H1 (cell line): Measurements from ENCODE around the gene HIVEP3. TPM values are rescaled to one million over a fixed set of nuclear protein-coding genes. Genes with fewer than 3 reads are reported as not detected.

Experiments used
- CTCF ChIA-PET: fragments of 300-600 bp; sonication (Branson Sonifier 250); formaldehyde crosslinking; loops from one replicate; lab custom pipeline; 2021; ENCODE audit not compliant: partially characterized antibody; lab: Charles Lee
- POLR2A ChIA-PET: fragments of 300-600 bp; sonication (Branson Sonifier 250); formaldehyde crosslinking; loops from one replicate; lab custom pipeline; 2021; ENCODE audit warnings: inconsistent platforms; ENCODE audit not compliant: partially characterized antibody; lab: Charles Lee
- DNase-seq, 2 experiments: peaks; one replicate each; pipeline versions ENCODE4 v3.0.0 to v3.0.0-alpha.2; 2010 to 2022; ENCODE audit warnings: low spot score in 2 of 2, low read depth in 1 of 2, mixed read lengths in 1 of 2
- FAIRE-seq: peaks from 2 replicates; lab custom pipeline; 2011; peaks lifted over from hg19 to GRCh38; lab: Jason Lieb, UNC
- H2AFZ ChIP-seq: 2 replicates; pipeline ENCODE4 v1.8.1; 2012; ENCODE audit warnings: low read length, inconsistent platforms
- H2AK5ac ChIP-seq: 2 replicates; pipeline ENCODE4 v1.6.1; 2013; ENCODE audit warnings: low read depth, low read length
- H2BK120ac ChIP-seq: replicated peaks from 2 replicates; pipeline ENCODE3; 2013; ENCODE audit warnings: low read depth, low read length, inconsistent platforms
- H2BK12ac ChIP-seq: 2 replicates; pipeline ENCODE4 v1.6.1; 2013; ENCODE audit warnings: low read depth, low read length
- H2BK15ac ChIP-seq: 2 replicates; pipeline ENCODE4 v1.6.1; 2013; ENCODE audit warnings: low read length
- H2BK20ac ChIP-seq: 2 replicates; pipeline ENCODE4 v1.6.1; 2013; ENCODE audit warnings: low read length
- H2BK5ac ChIP-seq: 2 replicates; pipeline ENCODE4 v1.6.1; 2013; ENCODE audit warnings: low read depth, low read length
- H3K14ac ChIP-seq: 2 replicates; pipeline ENCODE4 v1.6.1; 2013; ENCODE audit warnings: inconsistent platforms; ENCODE audit not compliant: insufficient read length
- H3K18ac ChIP-seq: 2 replicates; pipeline ENCODE4 v1.6.1; 2013; ENCODE audit warnings: low read length; ENCODE audit errors: extremely low read depth
- H3K23ac ChIP-seq: 2 replicates; pipeline ENCODE4 v1.6.1; 2013; ENCODE audit warnings: inconsistent platforms; ENCODE audit not compliant: insufficient read length
- H3K23me2 ChIP-seq: 2 replicates; pipeline ENCODE4 v1.6.1; 2013; ENCODE audit warnings: low read depth, low read length
- H3K27ac ChIP-seq: 2 replicates; pipeline ENCODE4 v1.6.1; 2011; ENCODE audit warnings: low read depth, low read length, inconsistent platforms
- H3K27me3 ChIP-seq, 4 experiments: replicated peaks in 1 of 4; 1 replicate in 1 of 4; 2 replicates in 3 of 4; pipeline versions ENCODE4 v1.6.1 to v1.8.1; 2011 to 2013; ENCODE audit warnings: low read length in 3 of 4, mild to moderate bottlenecking in 3 of 4, inconsistent platforms in 2 of 4, mixed read lengths in 2 of 4, moderate library complexity in 1 of 4; ENCODE audit not compliant: control insufficient read depth in 3 of 4, insufficient read depth in 3 of 4; ENCODE audit errors: extremely low read depth in 1 of 4
- H3K36me3 ChIP-seq, 4 experiments: 2 replicates each; pipeline versions ENCODE4 v1.6.1 to v1.8.1; 2011 to 2013; ENCODE audit warnings: mild to moderate bottlenecking in 4 of 4, low read length in 3 of 4, moderate library complexity in 2 of 4, control low read depth in 1 of 4, inconsistent platforms in 1 of 4; ENCODE audit not compliant: insufficient read depth in 4 of 4, control insufficient read depth in 2 of 4
- H3K4ac ChIP-seq: replicated peaks from 2 replicates; pipeline ENCODE3; 2013; ENCODE audit warnings: low read length, low read depth, mixed read lengths, inconsistent platforms; ENCODE audit not compliant: insufficient read length
- H3K4me1 ChIP-seq, 4 experiments: replicated peaks in 1 of 4; 1 replicate in 1 of 4; 2 replicates in 3 of 4; pipeline versions ENCODE4 v1.6.1 to v1.8.1; 2011 to 2013; ENCODE audit warnings: low read length in 3 of 4, inconsistent platforms in 2 of 4, mixed read lengths in 1 of 4; ENCODE audit not compliant: insufficient read depth in 4 of 4, control insufficient read depth in 3 of 4
- H3K4me2 ChIP-seq, 2 experiments: 2 replicates each; pipeline versions ENCODE4 v1.6.1 to v1.8.1; 2011 to 2013; ENCODE audit warnings: low read depth in 2 of 2, low read length in 2 of 2, control low read depth in 1 of 2, inconsistent platforms in 1 of 2, mild to moderate bottlenecking in 1 of 2; ENCODE audit not compliant: insufficient read depth in 1 of 2
- H3K4me3 ChIP-seq, 4 experiments: fragments of 200-600, 300-600 bp in 1 of 4; sonication (generic), shearing (Covaris generic), sonication (Bioruptor Twin) in 1 of 4; 2 replicates each; pipeline versions ENCODE4 v1.5.1 to v1.8.1; 2011 to 2016; ENCODE audit warnings: low read length in 4 of 4, low read depth in 3 of 4, control low read depth in 2 of 4, inconsistent platforms in 2 of 4, mild to moderate bottlenecking in 2 of 4, mixed read lengths in 1 of 4, moderate library complexity in 1 of 4; ENCODE audit not compliant: insufficient read depth in 2 of 4; ENCODE audit errors: extremely low read depth in 1 of 4
- H3K56ac ChIP-seq: replicated peaks from 2 replicates; pipeline ENCODE3; 2013; ENCODE audit warnings: low read depth, mild to moderate bottlenecking, mixed read lengths, low read length, inconsistent platforms; ENCODE audit not compliant: insufficient read length
- H3K79me1 ChIP-seq: 2 replicates; pipeline ENCODE4 v1.6.1; 2013; ENCODE audit warnings: low read depth, low read length, control low read depth
- H3K79me2 ChIP-seq, 2 experiments: 2 replicates each; pipeline versions ENCODE4 v1.6.1 to v1.8.1; 2012 to 2013; ENCODE audit warnings: low read length in 2 of 2, mild to moderate bottlenecking in 2 of 2, inconsistent platforms in 1 of 2; ENCODE audit not compliant: insufficient read depth in 2 of 2, control insufficient read depth in 1 of 2
- H3K9ac ChIP-seq, 4 experiments: replicated peaks in 1 of 4; 1 replicate in 1 of 4; 2 replicates in 3 of 4; pipeline versions ENCODE4 v1.6.1 to v1.8.1; 2011 to 2013; ENCODE audit warnings: low read depth in 3 of 4, low read length in 3 of 4, control low read depth in 2 of 4, mild to moderate bottlenecking in 2 of 4, moderate library complexity in 2 of 4, inconsistent platforms in 1 of 4; ENCODE audit errors: extremely low read depth in 1 of 4
- H3K9me3 ChIP-seq, 2 experiments: 2 replicates each; pipeline versions ENCODE4 v1.6.1 to v1.8.1; 2012 to 2013; ENCODE audit warnings: mild to moderate bottlenecking in 2 of 2, moderate library complexity in 2 of 2, control low read depth in 1 of 2, inconsistent platforms in 1 of 2, low read depth in 1 of 2, low read length in 1 of 2, mixed read lengths in 1 of 2; ENCODE audit not compliant: insufficient read depth in 2 of 2
- H4K20me1 ChIP-seq, 2 experiments: replicated peaks in 1 of 2; 2 replicates each; pipeline versions ENCODE3 to v1.8.1; 2011 to 2013; ENCODE audit warnings: inconsistent platforms in 2 of 2, low read length in 2 of 2, mild to moderate bottlenecking in 1 of 2; ENCODE audit not compliant: insufficient read depth in 2 of 2, control insufficient read depth in 1 of 2
- H4K5ac ChIP-seq: 2 replicates; pipeline ENCODE4 v1.6.1; 2013; ENCODE audit warnings: low read length, low read depth, mixed read lengths, inconsistent platforms; ENCODE audit not compliant: insufficient read length
- H4K8ac ChIP-seq: 2 replicates; pipeline ENCODE4 v1.8.0; 2013; ENCODE audit warnings: mild to moderate bottlenecking, moderate library complexity, low read length, inconsistent platforms; ENCODE audit not compliant: insufficient read depth; ENCODE audit errors: extremely low read depth
- H4K91ac ChIP-seq: replicated peaks from 2 replicates; pipeline ENCODE3; 2013; ENCODE audit warnings: low read length, mixed read lengths, inconsistent platforms; ENCODE audit not compliant: insufficient read length
- ATF3 ChIP-seq: IDR thresholded peaks from 2 replicates; pipeline ENCODE4 v1.6.1; 2011; ENCODE audit warnings: low read depth, mild to moderate bottlenecking, low read length; ENCODE audit not compliant: insufficient read depth
- BACH1 ChIP-seq: IDR thresholded peaks from 2 replicates; pipeline ENCODE4 v1.6.1; 2012; ENCODE audit warnings: low read length, improper control_type of control experiment
- BCL11A ChIP-seq, 2 experiments: IDR thresholded peaks; one replicate each; pipeline ENCODE4 v1.6.1; 2011; ENCODE audit warnings: low read depth in 2 of 2, low read length in 2 of 2, mild to moderate bottlenecking in 2 of 2
- CBX5 ChIP-seq: fragments of 300-800, 300-1000 bp; sonication (generic); IDR thresholded peaks from 2 replicates; pipeline ENCODE4 v1.7.1; 2016; ENCODE audit warnings: antibody characterized with exemption, low read length, low read depth
- CHD1 ChIP-seq: IDR thresholded peaks from 2 replicates; pipeline ENCODE4 v1.6.1; 2012; ENCODE audit warnings: low read depth, low read length, improper control_type of control experiment
- CTCF ChIP-seq, 3 experiments: IDR thresholded peaks; 1 replicate in 2 of 3; 2 replicates in 1 of 3; pipeline versions ENCODE4 v1.5.1 to v1.6.1; 2011; ENCODE audit warnings: low read length in 3 of 3, mild to moderate bottlenecking in 3 of 3, inconsistent platforms in 2 of 3, low read depth in 1 of 3, moderate library complexity in 1 of 3; ENCODE audit not compliant: insufficient read depth in 1 of 3; ENCODE audit errors: control extremely low read depth in 1 of 3
- EGR1 ChIP-seq: IDR thresholded peaks from 2 replicates; pipeline ENCODE4 v1.6.1; 2011; ENCODE audit warnings: low read depth, low read length, borderline replicate concordance
- HDAC2 ChIP-seq, 2 experiments: fragments of 300-600 bp in 1 of 2; sonication (generic) in 1 of 2; IDR thresholded peaks; 2 replicates each; pipeline ENCODE4 v1.6.1; 2011 to 2012; ENCODE audit warnings: low read depth in 2 of 2, low read length in 2 of 2, mild to moderate bottlenecking in 2 of 2, moderate library complexity in 2 of 2, borderline replicate concordance in 1 of 2, inconsistent platforms in 1 of 2
- KDM1A ChIP-seq: fragments of 200-600, 300-600 bp; sonication (generic); IDR thresholded peaks from 2 replicates; pipeline ENCODE4 v1.7.1; 2016; ENCODE audit warnings: mild to moderate bottlenecking, low read length, borderline replicate concordance
- SUZ12 ChIP-seq: fragments of 200-600 bp; sonication (generic); IDR thresholded peaks from 2 replicates; pipeline ENCODE4 v1.6.1; 2012; ENCODE audit warnings: mild to moderate bottlenecking, inconsistent platforms, low read length, moderate library complexity, mixed read lengths
- TCF12 ChIP-seq: IDR thresholded peaks from 2 replicates; pipeline ENCODE4 v1.6.1; 2011; ENCODE audit warnings: low read depth, mild to moderate bottlenecking, low read length
- WGBS, 2 experiments: shearing (Covaris generic) in 1 of 2; methylation state at CpG; one replicate each; pipeline versions ENCODE4 v1.1.6 to v1.1.7; 2013 to 2015; ENCODE audit warnings: low lambda C conversion rate in 2 of 2, mixed read lengths in 2 of 2, inconsistent platforms in 1 of 2, low coverage in 1 of 2, missing lambda C conversion rate in 1 of 2; ENCODE audit not compliant: insufficient replicate concordance in 2 of 2, insufficient coverage in 1 of 2, insufficient read length in 1 of 2; ENCODE audit errors: extremely low coverage in 1 of 2, missing lambda C conversion rate in 1 of 2; 5-methylcytosine and 5-hydroxymethylcytosine counted together
- polyA plus RNA-seq, 7 experiments: library from polyadenylated mRNA; depleted of rRNA in 3 of 7; stranded (reverse) in 5 of 7; unstranded in 2 of 7; fragments of >200 nt in 5 of 7; fragments of 200-250 nt in 2 of 7; gene quantifications; 1 replicate in 5 of 7; 2 replicates in 1 of 7; 4 replicates in 1 of 7; pipeline versions ENCODE4 v1.2.1 to v1.2.3, GENCODE V29; 2011 to 2013; ENCODE audit warnings: missing spikeins in 2 of 7, mixed read lengths in 2 of 7
- total RNA-seq: library from RNA; stranded (reverse); fragmentation: NEBNext Ultra II Directional; extraction: Animal tissue kit (Norgen Biotek cat#: 25700); gene quantifications from 2 replicates; pipeline ENCODE4 v1.2.1, GENCODE V29; 2021

The HIVEP3 gene
- total and polyA plus RNA-seq, 2 of the 8 experiments (the other 6 are each of a cell fraction or from before 2014, with no cell fraction given): 0.24 to 0.69 TPM

GRCh38 chr1:41849211-41849759, 69.4 kb downstream of the HIVEP3 start:
- no peaks in the 10 kb centered on the region for H3K23me2 ChIP-seq
- no peak overlapping the region for H3K9ac ChIP-seq
- no peak overlapping the region for H3K23ac ChIP-seq
- no peaks in the 10 kb centered on the region for H3K27me3 ChIP-seq
- CTCF ChIA-PET: no interaction called here
- no peaks in the 10 kb centered on the region for H3K79me1 ChIP-seq
- no peaks in the 10 kb centered on the region; a peak in 1 of 7 replicates for H3K4me1 ChIP-seq
- no peak overlapping the region for H3K4me3 ChIP-seq
- H2AFZ ChIP-seq: no peak overlapping the region
- POLR2A ChIA-PET: interaction anchor here (0.6 kb wide), 1 partner anchor 19 kb away, joined by 7 read pairs; no protein-coding TSS in a partner anchor
- H3K9me3 ChIP-seq: no peaks in the 10 kb centered on the region
- H3K79me2 ChIP-seq: no peaks in the 10 kb centered on the region
- H4K20me1 ChIP-seq: no peaks in the 10 kb centered on the region
- H2BK12ac ChIP-seq: no peak overlapping the region
- no peak overlapping the region for H2BK120ac ChIP-seq
- no peaks in the 10 kb centered on the region for H3K36me3 ChIP-seq
- no peak overlapping the region for H4K8ac ChIP-seq
- H3K4ac ChIP-seq: no peak overlapping the region
- no peak overlapping the region for H4K5ac ChIP-seq
- no peak overlapping the region for H2BK5ac ChIP-seq
- H2BK20ac ChIP-seq: no peak overlapping the region
- DNase-seq (no peak), FAIRE-seq (no peak)
- H3K56ac ChIP-seq: no peak overlapping the region
- no peak overlapping the region for H3K18ac ChIP-seq
- H2BK15ac ChIP-seq: no peak overlapping the region
- no peak overlapping the region for H3K14ac ChIP-seq
- no peak overlapping the region for H3K27ac ChIP-seq
- no peak overlapping the region for H2AK5ac ChIP-seq
- H4K91ac ChIP-seq: no peak overlapping the region
- WGBS, 2 experiments: 89% methylated on average over 2 of the region's 4 CpGs; no CpG with 5 or more reads in 1 of the 2 experiments
- no peak overlapping the region for H3K4me2 ChIP-seq
- TF ChIP-seq KDM1A (no peak), TCF12 (no peak), BACH1 (no peak), ATF3 (no peak), CTCF (IDR thresholded peaks at IDR 0.05; ENCODE audit: control extremely low read depth in 1 of 3, insufficient read depth in 1 of 3, low read depth in 1 of 3, low read length in 3 of 3) (no peak), EGR1 (no peak), SUZ12 (no peak), HDAC2 (IDR thresholded peaks at IDR 0.05; ENCODE audit: borderline replicate concordance in 1 of 2, low read depth in 2 of 2, low read length in 2 of 2) (no peak), BCL11A (IDR thresholded peaks at IDR 0.05; ENCODE audit: low read depth in 2 of 2, low read length in 2 of 2) (no peak), CBX5 (no peak), CHD1 (no peak)
